HepG2 (cell line): ENCODE results near the gene MSANTD1. TPM values are rescaled to one million over a fixed set of nuclear protein-coding genes. Genes with fewer than 3 reads are reported as not detected.

Experiments used
- ATAC-seq: fragments of 200-7000 bp; cut with Tn5 transposase; 3 replicates; pipeline ENCODE4 v1.9.1; 2020; ENCODE audit warnings: mild to moderate bottlenecking, moderate library complexity
- BruUV-seq: library from RNA; stranded (reverse); fragments of 400-500 nt; replicated peaks from 2 replicates; lab custom pipeline; 2021; lab: Mats Ljungman, UMichigan
- CTCF ChIA-PET: fragments of 300-600 bp; formaldehyde crosslinking; extraction: SDS; loops from one replicate; lab custom pipeline; 2021; ENCODE audit warnings: low total read pairs, inconsistent platforms, low intra/inter-chr PET ratio; lab: Yijun Ruan, JAX
- POLR2A ChIA-PET: fragments of 350-600 bp; sonication (Branson Sonifier 250); formaldehyde crosslinking; loops from one replicate; lab custom pipeline; 2020; ENCODE audit warnings: antibody characterized with exemption, inconsistent platforms; lab: Yijun Ruan, JAX
- DNase-seq: peaks from one replicate; pipeline ENCODE4 v3.0.0-alpha.2; 2015; ENCODE audit warnings: low spot score
- FAIRE-seq: peaks from 3 replicates; lab custom pipeline; 2011; peaks lifted over from hg19 to GRCh38; lab: Jason Lieb, UNC
- H2AFZ ChIP-seq: one replicate; pipeline ENCODE4 v1.6.1; 2011; ENCODE audit warnings: low read length, inconsistent platforms
- H3K27ac ChIP-seq: fragments of 300-600 bp; 3 replicates; pipeline ENCODE4 v1.8.0; 2011; ENCODE audit warnings: mixed run types, mild to moderate bottlenecking, mixed read lengths, low read length, inconsistent platforms; ENCODE audit not compliant: insufficient read depth; ENCODE audit errors: extremely low read length
- H3K27me3 ChIP-seq, 2 experiments: fragments of 200-600 bp in 1 of 2; 2 replicates in 1 of 2; 3 replicates in 1 of 2; pipeline versions ENCODE4 v1.6.0 to v1.8.0; 2011; ENCODE audit warnings: low read length in 2 of 2, mild to moderate bottlenecking in 2 of 2, moderate library complexity in 2 of 2, inconsistent platforms in 1 of 2; ENCODE audit not compliant: insufficient read depth in 2 of 2, control insufficient read depth in 1 of 2
- H3K36me3 ChIP-seq, 2 experiments: fragments of 200-600 bp in 1 of 2; replicated peaks in 1 of 2; 2 replicates in 1 of 2; 3 replicates in 1 of 2; pipeline versions ENCODE4 v1.5.1 to v1.8.0; 2011; ENCODE audit warnings: low read length in 2 of 2, inconsistent platforms in 1 of 2; ENCODE audit not compliant: insufficient read depth in 2 of 2, control insufficient read depth in 1 of 2
- H3K4me1 ChIP-seq: 2 replicates; pipeline ENCODE4 v1.5.1; 2012; ENCODE audit warnings: low read length, inconsistent platforms; ENCODE audit not compliant: insufficient read depth
- H3K4me2 ChIP-seq: 2 replicates; pipeline ENCODE4 v1.6.0; 2011; ENCODE audit warnings: low read depth, low read length, inconsistent platforms
- H3K4me3 ChIP-seq, 3 experiments: fragments of 200-600 bp in 1 of 3; sonication (generic), shearing (Covaris generic) in 1 of 3; replicated peaks in 1 of 3; 2 replicates each; pipeline ENCODE4 v1.5.1; 2011 to 2016; ENCODE audit warnings: low read length in 3 of 3, inconsistent platforms in 2 of 3, low read depth in 2 of 3, mild to moderate bottlenecking in 2 of 3, control low read depth in 1 of 3, mixed read lengths in 1 of 3; ENCODE audit not compliant: insufficient read depth in 1 of 3
- H3K79me2 ChIP-seq: one replicate; pipeline ENCODE4 v1.6.1; 2011; ENCODE audit warnings: low read length, inconsistent platforms; ENCODE audit not compliant: insufficient read depth
- H3K9ac ChIP-seq: 2 replicates; pipeline ENCODE4 v1.6.0; 2011; ENCODE audit warnings: mild to moderate bottlenecking, low read depth, low read length, inconsistent platforms; ENCODE audit not compliant: insufficient read depth
- H3K9me3 ChIP-seq: 2 replicates; pipeline ENCODE4 v1.5.1; 2012; ENCODE audit warnings: mild to moderate bottlenecking, low read length
- H4K20me1 ChIP-seq: 2 replicates; pipeline ENCODE4 v1.6.0; 2011; ENCODE audit warnings: inconsistent platforms, mild to moderate bottlenecking, low read length, moderate library complexity; ENCODE audit not compliant: insufficient read depth
- JUN ChIP-seq: sonication (generic); formaldehyde crosslinking; IDR thresholded peaks from 2 replicates; pipeline ENCODE4 v1.4.0; 2020; ENCODE audit warnings: mild to moderate bottlenecking, missing genetic modification reagents
- KLF11 ChIP-seq: IDR thresholded peaks from 2 replicates; pipeline ENCODE4 v1.6.1; 2016; ENCODE audit warnings: missing compliant biosample characterization
- KMT2A ChIP-seq: sonication (generic); formaldehyde crosslinking; IDR thresholded peaks from 2 replicates; pipeline ENCODE4 v1.4.0; 2020; ENCODE audit warnings: missing genetic modification reagents
- REPIN1 ChIP-seq: sonication (generic); formaldehyde crosslinking; IDR thresholded peaks from 2 replicates; pipeline ENCODE4 v1.8.0; 2022; ENCODE audit warnings: missing genetic modification reagents, low read depth, mild to moderate bottlenecking, borderline replicate concordance
- TFAP4 ChIP-seq: sonication (generic); IDR thresholded peaks from 2 replicates; pipeline ENCODE4 v1.6.1; 2016; ENCODE audit warnings: low read depth, borderline replicate concordance
- XRCC5 ChIP-seq: fragments of 200-400 bp; formaldehyde crosslinking; optimal IDR thresholded peaks from 2 replicates; pipeline ENCODE3; 2017; ENCODE audit warnings: mild to moderate bottlenecking, low read length
- ZBTB3 ChIP-seq: sonication (generic); formaldehyde crosslinking; IDR thresholded peaks from 2 replicates; pipeline ENCODE4 v1.4.0; 2020; ENCODE audit warnings: low read depth, mild to moderate bottlenecking, moderate library complexity, missing genetic modification reagents, borderline replicate concordance
- ZSCAN12 ChIP-seq: sonication (generic); formaldehyde crosslinking; IDR thresholded peaks from 2 replicates; pipeline ENCODE4 v1.9.0; 2021; ENCODE audit warnings: mild to moderate bottlenecking, missing genetic modification reagents
- WGBS: methylation state at CpG from one replicate; pipeline ENCODE4 v1.1.6; 2017; ENCODE audit warnings: low lambda C conversion rate; 5-methylcytosine and 5-hydroxymethylcytosine counted together
- in situ Hi-C: cut with HindIII; loops from 2 replicates; pipeline ENCODE4 v1.10.0; 2017; ENCODE audit warnings: low pct_unique_long_range_greater_than_20kb; ENCODE audit not compliant: extremely low pct_ligation_motif_present
- intact Hi-C: fragments of 100-400 bp; cut with micrococcal nuclease; formaldehyde crosslinking; loops from one replicate; pipeline ENCODE4 v1.10.0; 2022; ENCODE audit not compliant: unreplicated experiment
- polyA plus RNA-seq, 8 experiments: library from polyadenylated mRNA; depleted of rRNA in 3 of 8; stranded (reverse) in 7 of 8; unstranded in 1 of 8; fragments of >200 nt; fragmentation: Illumina TruSeq in 4 of 8; extraction: Trizol in 4 of 8; gene quantifications; 2 replicates each; pipeline versions ENCODE4 v1.2.1 to v1.2.3, GENCODE V29; 2011 to 2016; ENCODE audit warnings: low read depth in 4 of 8, missing spikeins in 1 of 8, mixed read lengths in 1 of 8; ENCODE audit not compliant: insufficient read depth in 1 of 8
- total RNA-seq, 5 experiments: library from RNA; depleted of rRNA; stranded (reverse); fragments of >200 nt; fragmentation: Illumina TruSeq; extraction: Trizol; gene quantifications; 2 replicates each; pipeline ENCODE4 v1.2.3, GENCODE V29; 2016; ENCODE audit warnings: low read depth in 1 of 5

The MSANTD1 gene
- total and polyA plus RNA-seq, 2 of the 13 experiments (the other 11 are each of a cell fraction or from before 2014, with no cell fraction given), result 0.22 to 0.40 TPM

- Histone ChIP-seq H2AFZ (no peak overlapping the region), H3K4me3 (no peak overlapping the region), H3K9me3 (no peaks in the 10 kb centered on the region), H3K36me3 (peaks cover 29 to 89% of the 10 kb centered on the region in 2 experiments), H3K9ac (no peak overlapping the region), H3K27ac (no peak overlapping the region), H4K20me1 (no peaks in the 10 kb centered on the region), H3K4me1 (peaks cover 9% of the 10 kb centered on the region), H3K79me2 (no peaks in the 10 kb centered on the region), H3K4me2 (no peak overlapping the region)
- FAIRE-seq (no peak), ATAC-seq (no peak), DNase-seq (no peak)
- no TSS peak for BruUV-seq
- intact Hi-C loops, result no loop called here
- CTCF ChIA-PET, result no interaction called here
- no peak for TF ChIP-seq REPIN1 (CRISPR knock-in tag)
- no peak for TF ChIP-seq XRCC5
- TF ChIP-seq KMT2A (CRISPR knock-in tag), result no peak
- TF ChIP-seq TFAP4, result no peak
- TF ChIP-seq ZSCAN12 (CRISPR knock-in tag), result no peak
- no peak for TF ChIP-seq KLF11 (CRISPR knock-in tag)
- no peak for TF ChIP-seq JUN
- TF ChIP-seq ZBTB3 (CRISPR knock-in tag), result no peak
- TF ChIP-seq, all 625 proteins: peak for 0
- POLR2A ChIA-PET, result no interaction called here
- no peaks in the 10 kb centered on the region for H3K27me3 ChIP-seq
- WGBS, result 95% methylated on average over 9 of the region's 16 CpGs
- in situ Hi-C loops, result no loop called here
These were observed 31.2 kb upstream of the MSANTD1 start for GRCh38 chr4:3217771-3218170.
